Common myeloid progenitor, CD34-positive (primary cell): ENCODE measurements around the gene ELL2.
"Not testable (repeated sequence)": the region's sequence is repeated elsewhere in the genome, so short reads cannot be mapped to it uniquely, and the experiment has no call there.

Source experiments
- CTCF ChIA-PET: fragments of 350-600 bp; sonication (Branson Sonifier 250); formaldehyde crosslinking; loops from one replicate; lab custom pipeline; 2021; ENCODE audit warnings: antibody characterized with exemption; lab: Charles Lee
- POLR2A ChIA-PET: fragments of 350-600 bp; sonication (Branson Sonifier 250); formaldehyde crosslinking; loops from one replicate; lab custom pipeline; 2021; ENCODE audit warnings: antibody characterized with exemption; lab: Charles Lee
- DNase-seq, 3 donors: peaks; one replicate each; pipeline versions ENCODE4 v3.0.0 to v3.0.0-alpha.2; 2013
- H3K27ac ChIP-seq, 2 experiments: 1 replicate in 1 of 2; 2 replicates in 1 of 2; pipeline ENCODE4 v1.7.0; 2013; ENCODE audit warnings: inconsistent platforms in 2 of 2, low read length in 2 of 2, mild to moderate bottlenecking in 2 of 2, low read depth in 1 of 2, moderate library complexity in 1 of 2; ENCODE audit not compliant: severe bottlenecking in 2 of 2, insufficient read depth in 1 of 2, poor library complexity in 1 of 2
- H3K27me3 ChIP-seq, 5 experiments: replicated peaks in 2 of 5; 1 replicate in 3 of 5; 2 replicates in 2 of 5; pipeline versions ENCODE4 v1.6.1 to v1.7.0; 2013; ENCODE audit warnings: low read length in 4 of 5, mild to moderate bottlenecking in 2 of 5, moderate library complexity in 2 of 5, inconsistent platforms in 1 of 5; ENCODE audit not compliant: insufficient read depth in 5 of 5, control insufficient read depth in 4 of 5
- H3K36me3 ChIP-seq, 4 experiments: 1 replicate in 2 of 4; 2 replicates in 2 of 4; pipeline versions ENCODE4 v1.6.1 to v1.7.0; 2013; ENCODE audit warnings: low read length in 3 of 4, control low read depth in 1 of 4, mild to moderate bottlenecking in 1 of 4; ENCODE audit not compliant: control insufficient read depth in 4 of 4, insufficient read depth in 4 of 4
- H3K4me1 ChIP-seq, 4 experiments: 1 replicate in 3 of 4; 2 replicates in 1 of 4; pipeline versions ENCODE4 v1.6.1 to v1.7.1; 2013; ENCODE audit warnings: low read length in 3 of 4, mild to moderate bottlenecking in 3 of 4, control low read depth in 1 of 4, inconsistent platforms in 1 of 4, moderate library complexity in 1 of 4; ENCODE audit not compliant: control insufficient read depth in 4 of 4, insufficient read depth in 4 of 4; ENCODE audit errors: control extremely low read depth in 1 of 4
- H3K4me3 ChIP-seq, 7 experiments: 1 replicate in 4 of 7; 2 replicates in 3 of 7; pipeline versions ENCODE4 v1.5.1 to v1.7.0; 2013; ENCODE audit warnings: mild to moderate bottlenecking in 7 of 7, low read length in 6 of 7, moderate library complexity in 6 of 7, inconsistent platforms in 2 of 7, low read depth in 2 of 7, control low read depth in 1 of 7; ENCODE audit not compliant: insufficient read depth in 4 of 7, control insufficient read depth in 1 of 7; ENCODE audit errors: extremely low read depth in 1 of 7
- H3K9me3 ChIP-seq, 5 experiments: 1 replicate in 4 of 5; 2 replicates in 1 of 5; pipeline versions ENCODE4 v1.6.1 to v1.7.1; 2013; ENCODE audit warnings: low read length in 4 of 5, mild to moderate bottlenecking in 2 of 5, inconsistent platforms in 1 of 5, low read depth in 1 of 5, moderate library complexity in 1 of 5; ENCODE audit not compliant: control insufficient read depth in 4 of 5, insufficient read depth in 2 of 5; ENCODE audit errors: control extremely low read depth in 1 of 5
- WGBS: methylation state at CpG from one replicate; pipeline ENCODE4 v1.1.5; 2013; ENCODE audit not compliant: insufficient coverage; 5-methylcytosine and 5-hydroxymethylcytosine counted together

Gene ELL2

DNA sequence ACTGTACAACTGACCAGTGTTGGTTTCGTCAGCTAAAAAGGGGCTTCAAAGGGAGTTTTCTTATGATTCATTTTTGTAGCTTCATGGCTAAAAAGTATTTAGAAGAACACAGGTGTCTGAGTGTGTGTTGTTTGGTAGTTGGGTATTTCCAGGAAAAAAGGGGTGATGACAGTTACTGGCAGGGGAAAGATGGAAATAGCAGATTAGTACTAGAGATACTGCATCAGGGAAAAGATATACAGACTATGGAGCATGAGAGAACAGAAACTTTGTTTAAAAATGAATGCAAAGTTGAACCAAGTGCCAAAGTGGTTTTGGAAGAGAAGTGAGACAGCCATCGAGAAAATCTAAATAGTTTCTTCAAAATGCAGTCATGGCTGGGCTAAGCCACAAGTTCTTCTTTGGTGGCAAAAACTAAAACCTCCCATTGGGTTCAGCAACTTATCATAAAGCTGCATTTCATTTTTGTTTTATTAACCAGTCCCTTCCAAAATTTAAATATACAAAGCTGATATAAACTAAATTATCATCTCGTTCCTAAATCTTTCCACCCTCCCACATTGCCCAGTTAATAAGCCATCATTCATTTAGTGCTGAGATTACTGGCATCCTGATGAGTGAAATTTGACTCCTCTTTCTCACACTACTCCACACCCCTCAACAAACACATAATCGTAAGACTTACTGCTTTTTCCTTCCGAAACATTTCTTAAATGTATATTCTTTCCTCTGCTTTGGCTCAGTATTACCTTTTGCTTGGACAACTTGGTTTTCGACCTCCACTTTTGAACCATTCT lies 33.5 kb downstream of the ELL2 start:
- peaks cover 4 to 31% (median 16%) of the 10 kb centered on the region in 4 experiments for H3K4me1 ChIP-seq
- no peaks in the 10 kb centered on the region for H3K27me3 ChIP-seq
- POLR2A ChIA-PET: no interaction called here
- H3K4me3 ChIP-seq: no peak overlapping the region
- H3K36me3 ChIP-seq: peaks cover 0 to 5% (median 0%) of the 10 kb centered on the region in 4 experiments
- no peaks in the 10 kb centered on the region for H3K9me3 ChIP-seq
- CTCF ChIA-PET: interaction anchor here (0.7 to 1.9 kb wide), 3 partner anchors 11 to 408 kb away, joined by 3 to 5 read pairs (median 4); no protein-coding TSS in a partner anchor
- 96% methylated on average over 6 of the region's 6 CpGs for WGBS
- DNase-seq: peak in 1 of 3 donors; percentile 12
- H3K27ac ChIP-seq: no peak overlapping the region

DNA sequence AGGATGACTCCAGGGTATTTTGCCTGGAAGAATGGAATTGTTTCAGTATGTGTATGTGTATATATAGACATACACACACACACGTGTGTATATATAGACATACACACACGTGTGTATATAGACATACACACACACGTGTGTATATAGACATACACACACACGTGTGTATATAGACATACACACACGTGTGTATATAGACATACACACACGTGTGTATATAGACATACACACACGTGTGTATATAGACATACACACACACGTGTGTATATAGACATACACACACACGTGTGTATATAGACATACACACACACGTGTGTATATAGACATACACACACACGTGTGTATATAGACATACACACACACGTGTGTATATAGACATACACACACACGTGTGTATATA lies 34.4 kb downstream of the ELL2 start:
- H3K36me3 ChIP-seq, H3K9me3 ChIP-seq, H3K4me3 ChIP-seq, H3K27me3 ChIP-seq, H3K27ac ChIP-seq, DNase-seq, POLR2A ChIA-PET: not testable (repeated sequence)
- peaks cover 4 to 31% (median 16%) of the 10 kb centered on the region in 4 experiments for H3K4me1 ChIP-seq
- whole genome bisulfite sequencing: no CpG with 5 or more reads among the region's 13 CpGs
- CTCF ChIA-PET: interaction anchor here (0.7 kb wide), 1 partner anchor 409 kb away, joined by 3 read pairs; no protein-coding TSS in a partner anchor

DNA sequence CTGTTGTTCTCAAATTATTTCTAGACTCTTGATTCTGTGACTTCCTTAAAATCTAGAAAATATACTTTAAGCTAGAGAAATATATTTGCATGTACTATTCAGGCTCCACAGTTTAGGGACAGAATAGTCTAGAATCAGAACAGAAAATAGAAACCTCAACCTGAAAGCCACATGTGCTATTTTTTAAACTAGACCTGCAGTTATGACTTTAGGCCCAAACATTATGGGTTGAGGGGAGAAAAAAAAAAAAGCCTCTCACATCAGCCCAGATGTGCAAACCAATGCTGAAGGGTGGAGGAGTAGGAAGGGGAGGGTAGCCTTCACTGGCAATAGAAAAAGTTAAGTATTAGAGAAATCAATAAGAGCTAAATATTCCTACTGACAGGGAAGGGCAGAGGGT lies 35.7 kb downstream of the ELL2 start:
- Histone ChIP-seq H3K27ac (no peak overlapping the region), H3K4me1 (peaks cover 4 to 31% (median 16%) of the 10 kb centered on the region in 4 experiments), H3K27me3 (no peaks in the 10 kb centered on the region), H3K4me3 (no peak overlapping the region), H3K9me3 (no peaks in the 10 kb centered on the region), H3K36me3 (peaks cover 0 to 5% (median 0%) of the 10 kb centered on the region in 4 experiments)
- ChIA-PET CTCF (interaction anchor here (1.2 to 2.4 kb wide), 3 partner anchors 10 to 409 kb away, joined by 3 to 11 read pairs (median 4); no protein-coding TSS in a partner anchor), POLR2A (no interaction called here)
- DNase-seq: no peak

DNA sequence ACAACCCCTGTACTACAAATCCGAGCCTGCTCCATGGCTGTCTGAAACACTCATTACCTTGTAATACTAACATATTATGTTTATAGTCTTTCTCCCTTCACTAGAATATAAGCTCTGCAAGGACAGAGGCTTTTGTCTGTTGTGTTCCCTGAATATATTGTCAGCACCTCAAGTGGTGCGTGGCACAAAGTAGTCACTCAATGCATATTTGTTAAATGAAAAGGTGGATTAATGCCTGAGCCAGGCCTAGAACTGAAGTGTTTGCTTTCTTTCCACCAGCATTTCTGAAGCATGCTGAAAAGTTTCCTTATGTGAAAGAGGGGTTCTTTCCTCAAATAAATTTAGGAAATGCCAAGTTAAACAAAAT lies 36.3 kb downstream of the ELL2 start:
- ChIA-PET POLR2A (no interaction called here), CTCF (interaction anchor here (0.6 to 2.4 kb wide), 4 partner anchors 10 to 410 kb away, joined by 3 to 11 read pairs (median 4); no protein-coding TSS in a partner anchor)
- whole genome bisulfite sequencing: no CpG with 5 or more reads among the region's 2 CpGs
- Histone ChIP-seq H3K4me1 (peaks cover 4 to 31% (median 16%) of the 10 kb centered on the region in 4 experiments), H3K4me3 (no peak overlapping the region), H3K27ac (no peak overlapping the region), H3K36me3 (peaks cover 0 to 2% (median 0%) of the 10 kb centered on the region in 4 experiments), H3K27me3 (no peaks in the 10 kb centered on the region), H3K9me3 (no peaks in the 10 kb centered on the region)
- DNase-seq: no peak

DNA sequence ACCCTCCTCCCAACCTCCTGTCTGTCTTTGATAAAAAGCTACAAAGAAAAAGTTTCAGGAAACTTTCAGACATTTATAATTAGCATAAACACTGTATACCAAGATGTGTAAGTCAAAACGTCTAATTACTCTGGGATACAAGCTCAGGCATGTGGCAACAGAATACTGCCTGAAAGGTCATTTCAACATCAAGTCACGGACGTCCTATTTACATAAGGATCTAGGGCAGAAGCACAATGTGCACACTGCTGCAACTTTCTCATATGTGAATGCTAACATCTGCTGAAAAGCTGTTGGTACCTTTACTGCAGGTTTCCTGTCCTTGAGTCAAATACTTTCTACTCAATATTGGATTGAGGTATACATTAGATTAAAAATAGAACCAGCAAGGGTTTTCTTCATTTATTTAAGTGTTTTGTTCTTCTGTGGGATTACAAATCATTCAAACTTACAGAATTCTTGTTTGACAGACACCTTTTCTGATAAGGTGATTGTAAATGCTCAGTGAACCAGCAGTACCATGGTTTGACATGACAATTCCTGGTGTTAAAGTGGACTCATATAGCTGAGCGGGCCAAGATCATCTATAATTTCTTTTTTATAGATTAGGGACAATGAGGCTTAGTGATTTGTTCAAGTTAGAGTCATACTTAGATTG lies 36.8 kb downstream of the ELL2 start:
- Histone ChIP-seq H3K36me3 (peaks cover 0 to 2% (median 0%) of the 10 kb centered on the region in 4 experiments), H3K27ac (no peak overlapping the region), H3K27me3 (no peaks in the 10 kb centered on the region), H3K4me1 (peaks cover 4 to 31% (median 16%) of the 10 kb centered on the region in 4 experiments), H3K9me3 (no peaks in the 10 kb centered on the region), H3K4me3 (peak overlapping the region in 1 of 7 experiments; percentile 8)
- ChIA-PET POLR2A (no interaction called here), CTCF (interaction anchor here (0.6 to 2.4 kb wide), 6 partner anchors 9 to 55 kb away, joined by 3 to 11 read pairs (median 3); no protein-coding TSS in a partner anchor)
- 70% methylated on average over 3 of the region's 4 CpGs for WGBS
- no peak for DNase-seq

DNA sequence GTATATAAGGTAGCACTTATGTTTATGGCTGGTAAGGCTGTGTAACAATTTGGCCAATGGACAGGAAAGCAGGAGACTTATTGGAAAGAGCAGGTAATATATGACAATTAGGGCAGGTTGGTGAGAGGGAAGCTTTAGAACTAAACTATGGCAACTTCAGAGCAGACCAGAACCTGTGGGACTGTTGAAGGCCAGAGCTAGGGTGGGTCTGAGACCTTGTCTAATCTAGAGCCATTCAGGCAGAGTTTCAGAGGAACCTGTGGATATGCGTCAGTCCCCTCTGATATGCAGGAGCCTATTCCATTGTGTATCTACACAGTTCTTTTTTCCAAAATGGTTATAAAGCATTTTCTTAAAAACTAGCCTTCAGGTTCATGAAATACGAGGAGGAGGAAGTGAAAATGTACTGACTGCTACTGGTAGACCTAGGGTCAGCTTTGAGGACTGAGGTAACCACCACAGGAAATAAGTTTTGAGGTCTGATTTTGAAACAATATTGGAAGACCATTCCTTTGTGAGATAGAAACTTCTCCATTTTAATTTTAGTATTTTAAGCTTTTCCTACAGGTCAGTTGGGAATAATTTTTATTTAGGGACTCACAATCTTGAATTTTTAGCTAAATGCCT lies 37.6 kb downstream of the ELL2 start:
- 0% methylated on average over 1 of the region's 2 CpGs for WGBS
- H3K27ac ChIP-seq: no peak overlapping the region
- peaks cover 0 to 2% (median 0%) of the 10 kb centered on the region in 4 experiments for H3K36me3 ChIP-seq
- peak in 2 of 3 donors; percentile 30 to 50 for DNase-seq
- peak overlapping the region in 1 of 7 experiments; percentile 8 for H3K4me3 ChIP-seq
- no peaks in the 10 kb centered on the region for H3K9me3 ChIP-seq
- H3K27me3 ChIP-seq: no peaks in the 10 kb centered on the region
- ChIA-PET POLR2A (no interaction called here), CTCF (interaction anchor here (1.0 to 2.4 kb wide), 4 partner anchors 8 to 54 kb away, joined by 3 to 11 read pairs (median 3); no protein-coding TSS in a partner anchor)
- peaks cover 4 to 31% (median 16%) of the 10 kb centered on the region in 4 experiments for H3K4me1 ChIP-seq
